NCI-H446 (cell line): ENCODE results near the gene GTF2A1.
"Not testable (repeated sequence)": the region's sequence is repeated elsewhere in the genome, so short reads cannot be mapped to it uniquely, and the experiment has no call there.

ENCODE experiments used
- DNase-seq, 2 experiments: peaks; one replicate each; lab custom pipeline; 2025; lab: John Stamatoyannopoulos, UW

Gene GTF2A1

GRCh38 chr14:81220830-81221578 lies at the start of gene GTF2A1:
Gene GTF2A1 (minus strand): TSS chr14:81220959. CDS start chr14:81220518, 441 bp downstream.
- peak; percentile 98 for DNase-seq

GRCh38 chr14:81269979-81270375 lies 49.2 kb upstream of the GTF2A1 start:
- no peak for DNase-seq

DNA sequence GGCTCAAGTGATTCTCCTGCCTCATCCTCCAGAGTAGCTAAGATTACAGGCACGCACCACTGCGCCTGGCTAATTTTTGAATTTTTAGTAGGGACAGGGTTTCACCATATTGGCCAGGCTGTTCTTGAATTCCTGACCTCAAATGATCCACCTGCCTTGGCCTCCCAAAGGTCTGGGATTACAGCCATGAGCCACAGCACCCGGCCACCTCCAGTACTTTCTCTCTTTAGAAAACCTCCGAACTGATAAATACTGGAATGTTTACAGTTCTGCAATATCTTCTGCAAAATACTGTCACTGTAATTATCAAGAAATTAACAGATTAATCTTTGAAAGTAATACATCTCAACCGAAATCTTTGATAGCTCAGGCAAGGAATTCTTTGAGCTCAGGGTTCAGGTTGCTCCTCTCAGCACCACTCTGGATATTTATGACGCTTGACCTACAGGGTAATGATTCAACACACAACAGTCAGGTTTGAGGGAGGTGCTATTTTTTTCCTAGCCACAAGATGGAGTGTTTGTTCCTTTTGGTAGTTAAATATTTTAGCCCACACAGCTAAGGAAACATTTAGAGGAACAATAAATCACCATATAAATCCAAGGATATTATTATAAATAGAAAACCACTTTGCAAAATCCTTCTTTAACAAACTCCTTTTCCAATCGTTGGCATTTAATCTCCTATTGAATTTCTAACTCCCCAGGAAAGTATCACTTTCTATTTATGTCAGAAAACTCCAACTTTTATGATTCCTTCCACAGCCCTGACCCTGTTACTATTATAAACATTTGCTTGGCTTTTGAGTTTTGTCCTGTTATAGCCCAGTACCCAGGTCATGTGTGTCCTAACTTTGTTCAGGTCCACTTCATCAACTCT lies 48.6 kb upstream of the GTF2A1 start:
- peak; percentile 54 to 69 for DNase-seq

- no peak for DNase-seq
These were observed 47.3 kb upstream of the GTF2A1 start for GRCh38 chr14:81268016-81268416.

DNA sequence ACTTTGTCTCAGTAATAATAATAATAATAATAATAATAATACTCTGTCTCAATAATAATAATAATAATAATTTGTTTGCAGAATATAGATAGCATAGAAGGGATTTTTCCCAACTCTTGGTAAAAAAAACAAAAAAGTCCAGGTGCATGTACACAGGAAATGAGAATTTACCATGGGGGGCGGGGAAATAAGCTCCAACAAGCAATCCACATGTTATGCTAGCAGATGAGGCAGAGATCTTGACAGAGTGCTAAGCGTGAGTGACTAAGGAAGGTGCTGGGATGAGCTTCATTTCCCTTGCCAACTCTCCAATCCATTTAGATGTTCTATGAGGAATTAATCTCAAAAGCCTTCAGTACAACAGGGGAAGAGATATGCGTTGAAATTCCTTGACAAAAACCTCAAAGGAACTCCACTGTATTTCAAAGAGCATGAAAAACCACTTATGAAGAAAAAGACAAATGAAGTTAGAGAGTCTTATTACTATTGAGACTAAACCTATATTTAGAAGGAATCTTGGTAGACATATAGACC lies 44.9 kb upstream of the GTF2A1 start:
- no peak for DNase-seq

DNA sequence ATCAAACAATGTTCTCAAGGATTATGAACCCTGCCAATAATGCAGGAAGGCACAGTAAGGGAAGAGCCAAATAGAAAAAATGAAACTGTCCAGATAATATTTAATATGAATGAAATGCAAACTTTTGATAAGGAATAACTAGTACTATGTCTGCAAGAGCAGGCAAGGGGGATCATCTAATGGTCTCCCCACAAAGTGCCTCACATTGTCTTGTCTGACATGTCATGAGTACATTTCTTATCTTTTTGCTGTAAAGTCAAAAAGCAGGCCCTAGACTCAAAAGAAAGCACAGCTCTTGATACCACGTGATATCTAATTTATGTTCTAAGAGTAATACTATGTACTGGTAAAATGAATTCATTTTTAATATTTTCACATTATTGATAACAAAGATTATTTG lies 43.9 kb upstream of the GTF2A1 start:
- no peak for DNase-seq

- DNase-seq = no peak
These were observed 43.1 kb upstream of the GTF2A1 start for GRCh38 chr14:81263777-81264410.

- no peak for DNase-seq
These were observed 40.4 kb upstream of the GTF2A1 start for GRCh38 chr14:81261176-81261575.

DNA sequence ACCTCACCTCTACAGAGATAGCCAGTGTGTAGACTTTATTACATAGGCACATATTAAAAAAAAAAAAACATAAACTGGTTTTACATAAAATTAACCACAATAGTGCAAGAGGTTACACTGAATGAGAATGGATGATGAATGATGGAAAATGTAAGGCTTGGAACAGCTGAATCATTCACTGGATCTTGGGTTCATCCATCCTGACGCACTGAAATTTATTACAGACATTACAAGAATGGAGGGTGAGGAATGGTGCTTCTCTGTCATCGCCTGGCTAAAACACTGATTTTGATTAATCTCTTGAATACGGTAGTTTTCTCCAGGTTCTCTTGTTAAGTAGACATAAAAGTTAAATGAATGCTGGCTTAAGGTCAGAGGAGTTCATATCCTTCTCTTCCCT lies 40.0 kb upstream of the GTF2A1 start:
- no peak for DNase-seq

- no peak for DNase-seq
These were observed 35.7 kb upstream of the GTF2A1 start for GRCh38 chr14:81256289-81256960.

DNA sequence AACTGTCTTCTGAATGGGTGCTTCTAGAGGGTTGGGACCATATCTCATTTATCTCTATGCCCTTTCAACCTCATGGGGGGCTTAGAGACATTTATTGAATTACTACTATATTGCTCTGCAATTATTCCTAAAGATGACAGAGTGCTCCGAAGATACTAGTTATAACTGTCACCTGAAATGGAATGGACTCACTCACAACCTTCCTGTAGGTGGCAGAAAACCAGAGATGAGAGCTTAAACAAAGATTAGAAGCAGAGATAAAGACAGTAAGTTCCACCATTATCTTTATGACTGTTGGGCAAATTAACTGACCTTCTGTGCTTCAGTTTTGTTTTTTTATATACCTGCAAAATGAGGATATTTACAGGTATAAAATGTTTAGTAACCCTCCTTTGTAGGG lies 31.5 kb upstream of the GTF2A1 start:
- no peak for DNase-seq

DNA sequence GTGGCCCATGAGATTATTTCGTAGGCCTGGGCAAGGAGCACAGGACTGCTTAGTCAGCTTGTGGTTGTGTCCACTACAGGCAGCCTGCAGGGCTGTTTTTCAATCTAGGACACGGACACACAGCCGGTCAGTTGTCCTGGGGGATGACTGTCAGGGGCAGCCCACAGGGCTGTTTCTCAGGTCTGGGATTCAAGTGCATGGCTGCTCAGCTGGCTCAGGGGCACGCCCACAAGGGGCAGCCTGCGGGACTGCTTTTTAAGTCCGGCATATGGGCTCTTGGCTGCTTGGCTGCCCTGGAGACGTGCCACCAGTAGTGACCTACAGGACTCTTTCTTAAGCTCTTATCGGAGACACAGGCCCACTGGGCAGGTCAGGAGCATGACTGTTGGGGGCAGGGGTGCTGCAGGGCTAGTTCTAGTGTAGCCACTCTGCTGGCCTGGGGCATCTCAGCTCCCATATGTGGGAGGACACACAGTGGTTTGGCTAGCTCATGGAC lies 26.6 kb upstream of the GTF2A1 start:
- DNase-seq = no peak

DNA sequence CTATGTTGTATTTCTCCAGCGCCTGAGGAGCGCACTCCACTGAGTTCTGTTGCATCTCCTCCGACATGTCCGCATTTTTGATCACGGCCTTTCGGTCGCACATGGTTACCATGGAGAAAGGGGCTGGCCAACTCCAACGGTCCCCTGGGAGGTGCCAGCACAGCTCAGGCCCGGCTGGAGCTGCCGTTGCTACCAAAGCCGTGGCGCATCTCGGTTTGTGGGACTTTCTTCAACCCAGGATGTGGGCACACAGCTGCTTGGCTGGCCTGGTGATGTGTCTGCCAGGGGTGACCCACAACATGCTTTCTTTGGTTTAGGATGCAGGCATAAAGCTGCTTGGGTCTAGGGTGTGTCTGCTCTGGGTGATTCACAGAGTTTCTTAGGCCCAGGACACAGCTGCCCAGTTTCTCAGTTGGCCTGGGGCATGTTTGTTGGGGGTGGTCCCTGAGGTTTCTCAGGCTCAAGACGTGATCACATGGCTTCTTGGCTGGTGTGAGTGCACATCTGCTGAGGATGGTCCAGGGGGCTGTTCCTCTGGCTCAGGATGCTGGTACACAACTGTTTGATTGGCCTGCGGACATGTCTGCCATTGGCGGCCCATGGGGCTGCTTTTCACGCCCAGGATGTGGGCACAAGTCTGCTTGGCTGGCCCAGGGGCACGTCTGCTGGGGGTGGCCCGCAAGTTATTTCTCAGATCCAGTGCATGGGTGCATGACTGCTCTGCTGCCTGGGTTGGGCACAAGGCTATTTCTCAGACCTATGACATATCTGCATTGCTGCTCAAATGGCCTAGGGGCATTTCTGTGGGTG lies 25.9 kb upstream of the GTF2A1 start:
- no peak for DNase-seq

DNA sequence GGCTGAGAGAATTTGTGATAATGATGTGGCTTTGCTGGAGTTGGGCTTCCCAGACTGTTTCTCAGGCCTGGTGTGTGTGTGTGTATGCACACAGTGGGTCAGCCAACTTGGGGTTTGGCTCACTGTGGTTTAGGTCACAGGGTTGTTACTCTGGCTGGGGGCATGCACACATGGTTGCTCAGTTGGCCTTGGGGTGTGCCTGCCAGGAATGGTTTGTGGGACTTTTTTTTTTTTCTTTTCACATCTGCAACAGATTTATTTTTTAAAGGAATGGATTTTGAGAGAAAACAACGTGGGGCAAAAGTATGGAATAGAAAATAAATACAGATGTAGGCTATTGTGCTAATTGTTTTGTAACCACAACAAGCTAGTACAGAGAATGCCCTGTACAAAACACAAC lies 25.0 kb upstream of the GTF2A1 start:
- no peak for DNase-seq

DNA sequence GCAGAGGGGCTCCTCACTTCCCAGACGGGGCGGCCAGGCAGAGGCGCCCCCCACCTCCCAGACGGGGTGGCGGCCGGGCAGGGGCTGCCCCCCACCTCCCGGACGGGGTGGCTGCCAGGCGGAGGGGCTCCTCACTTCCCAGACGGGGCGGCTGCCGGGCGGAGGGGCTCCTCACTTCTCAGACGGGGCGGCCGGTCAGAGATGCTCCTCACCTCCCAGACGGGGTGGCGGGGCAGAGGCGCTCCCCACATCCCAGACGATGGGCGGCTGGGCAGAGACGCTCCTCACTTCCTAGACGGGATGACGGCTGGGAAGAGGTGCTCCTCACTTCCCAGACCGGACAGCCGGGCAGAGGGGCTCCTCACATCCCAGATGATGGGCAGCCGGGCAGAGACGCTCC lies 23.7 kb upstream of the GTF2A1 start:
- DNase-seq = not testable (repeated sequence)

DNA sequence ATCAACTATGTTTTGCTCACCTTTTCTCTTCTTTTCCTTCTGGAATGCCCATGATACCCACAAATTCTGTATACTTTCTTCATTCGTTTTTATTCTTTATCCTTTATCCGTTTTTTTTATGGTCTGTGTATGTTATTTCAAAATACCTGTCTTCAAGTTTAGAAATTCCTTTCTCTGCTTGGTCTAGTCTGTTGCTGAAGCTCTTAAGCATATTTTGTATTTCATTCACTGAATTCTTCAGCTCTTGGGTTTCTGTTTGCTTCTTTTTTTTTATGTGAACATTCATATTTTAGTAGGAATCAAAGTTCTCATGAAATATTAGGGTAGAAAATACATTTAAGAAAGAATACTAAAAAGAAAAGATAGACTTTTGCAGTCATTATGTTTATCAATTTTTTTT lies 22.7 kb upstream of the GTF2A1 start:
- DNase-seq = no peak

- not testable (repeated sequence) for DNase-seq
These were observed 16.1 kb upstream of the GTF2A1 start for GRCh38 chr14:81236849-81237248.

DNA sequence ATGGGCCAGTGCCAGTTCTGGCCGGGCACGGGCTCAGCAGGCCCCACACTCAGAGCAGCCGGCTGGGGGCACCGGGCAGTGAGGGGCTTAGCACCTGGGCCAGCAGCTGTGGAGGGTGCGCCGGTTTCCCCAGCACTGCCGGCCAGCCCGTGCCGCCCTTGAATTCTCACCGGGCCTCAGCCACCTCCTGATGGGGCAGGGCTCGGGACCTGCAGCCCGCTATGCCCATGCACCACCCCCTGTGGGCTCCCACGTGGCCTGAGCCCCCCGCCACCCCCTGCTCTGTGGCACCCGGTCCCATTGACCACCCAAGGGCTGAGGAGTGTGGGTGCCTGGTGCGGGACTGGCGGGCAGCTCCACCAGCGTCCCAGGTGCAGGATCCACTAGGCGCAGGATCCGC lies 15.4 kb upstream of the GTF2A1 start:
- DNase-seq = no peak

DNA sequence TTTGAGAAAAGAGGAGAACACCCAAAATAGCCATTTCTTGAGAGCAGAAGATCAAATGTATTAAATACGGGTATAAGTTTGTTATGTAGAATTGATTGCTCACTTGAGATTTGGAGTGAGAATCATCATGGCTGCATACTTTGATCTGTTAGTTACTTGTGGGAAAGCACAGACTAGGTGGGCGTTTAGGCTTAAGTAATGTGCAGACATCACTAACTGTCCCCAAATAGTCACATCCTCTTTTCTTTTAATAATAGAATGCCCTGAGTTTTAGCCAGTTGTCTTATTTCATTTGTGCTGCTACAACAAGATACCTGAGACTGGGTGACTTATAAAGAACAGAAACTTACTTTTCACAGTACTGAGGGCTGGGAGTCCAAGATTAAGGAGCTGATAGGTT lies 14.3 kb upstream of the GTF2A1 start:
- DNase-seq = no peak

DNA sequence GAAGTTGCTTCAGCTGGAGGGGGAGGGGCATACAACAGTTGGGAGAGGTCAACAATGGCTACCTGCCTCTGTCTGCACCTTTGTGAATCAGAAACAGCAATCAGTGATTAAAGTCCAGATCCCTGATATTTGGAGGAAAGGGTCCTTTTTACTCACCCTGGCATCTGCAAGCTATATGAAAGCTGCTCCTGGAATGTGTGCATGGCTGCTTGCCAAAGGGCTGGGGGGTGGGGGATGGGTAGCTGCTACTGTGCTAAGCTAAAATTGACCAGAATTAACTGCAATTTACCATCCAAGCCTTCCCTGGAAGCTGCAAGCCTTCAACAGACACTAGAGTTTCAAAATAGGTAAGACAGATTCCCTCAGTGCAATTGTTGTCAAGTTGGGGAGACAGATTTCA lies 13.5 kb upstream of the GTF2A1 start:
- DNase-seq = no peak

DNA sequence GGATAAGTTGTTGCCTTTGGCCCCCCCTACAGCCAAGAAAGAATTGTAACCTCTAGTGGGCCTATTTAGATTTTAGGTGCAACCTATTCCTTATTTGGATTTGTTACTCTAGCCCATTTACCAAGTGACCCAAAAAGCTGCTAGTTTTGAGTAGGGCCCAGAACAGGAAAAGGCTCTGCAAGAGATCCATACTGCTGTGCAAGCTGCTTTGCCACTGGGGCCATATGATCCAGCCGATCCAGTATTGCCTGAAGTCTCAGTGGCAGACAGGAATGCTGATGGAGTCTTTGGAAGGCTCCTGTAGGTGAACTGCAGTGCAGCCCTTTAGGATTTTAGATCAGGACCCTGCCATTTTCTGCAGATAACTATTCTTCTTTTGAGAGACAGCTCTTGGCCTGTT lies 12.9 kb upstream of the GTF2A1 start:
- DNase-seq = no peak
